SIG-M5 (cell line): ENCODE data around the gene SULT1A2.
"Not testable (repeated sequence)": the region's sequence is repeated elsewhere in the genome, so short reads cannot be mapped to it uniquely, and the experiment has no call there.

ENCODE experiments used
- DNase-seq: peaks from one replicate; lab custom pipeline; 2025; lab: John Stamatoyannopoulos, UW

SULT1A2 gene

GRCh38 chr16:28596840-28597691, at the start of gene SULT1A2:
Gene SULT1A2 (minus strand): TSS chr16:28597050. CDS start chr16:28595930, 1,120 bp downstream.
- no peak for DNase-seq

- not testable (repeated sequence) for DNase-seq
These were observed 43.1 kb upstream of the SULT1A2 start for GRCh38 chr16:28639959-28640358.

GRCh38 chr16:28638359-28638758, 41.5 kb upstream of the SULT1A2 start:
- DNase-seq, result not testable (repeated sequence)

GRCh38 chr16:28637765-28638164, 40.9 kb upstream of the SULT1A2 start, which contains the start of gene NPIPB8:
Gene NPIPB8 (plus strand): TSS chr16:28638065. CDS start chr16:28638361, 296 bp downstream.
- not testable (repeated sequence) for DNase-seq

- not testable (repeated sequence) for DNase-seq
These were observed 39.4 kb upstream of the SULT1A2 start for GRCh38 chr16:28636093-28636823.

- not testable (repeated sequence) for DNase-seq
These were observed 34.1 kb upstream of the SULT1A2 start for GRCh38 chr16:28630905-28631304.

GRCh38 chr16:28623172-28623711, 26.4 kb upstream of the SULT1A2 start:
- DNase-seq, result no peak

GRCh38 chr16:28622532-28623171, 25.8 kb upstream of the SULT1A2 start:
- DNase-seq, result not testable (repeated sequence)

GRCh38 chr16:28621481-28622155, 24.8 kb upstream of the SULT1A2 start:
- DNase-seq, result no peak

- DNase-seq, result not testable (repeated sequence)
These were observed 23.5 kb upstream of the SULT1A2 start for GRCh38 chr16:28620316-28620715.

GRCh38 chr16:28617874-28618273, 21.0 kb upstream of the SULT1A2 start:
- no peak for DNase-seq

GRCh38 chr16:28616636-28617035, 19.8 kb upstream of the SULT1A2 start:
- DNase-seq, result no peak

GRCh38 chr16:28616224-28616577, 19.4 kb upstream of the SULT1A2 start:
- not testable (repeated sequence) for DNase-seq

- not testable (repeated sequence) for DNase-seq
These were observed 18.8 kb upstream of the SULT1A2 start for GRCh38 chr16:28615486-28616223.

GRCh38 chr16:28614561-28614960, 17.7 kb upstream of the SULT1A2 start:
- not testable (repeated sequence) for DNase-seq

GRCh38 chr16:28613912-28614311, 17.1 kb upstream of the SULT1A2 start:
- not testable (repeated sequence) for DNase-seq

- DNase-seq, result not testable (repeated sequence)
These were observed 15.8 kb upstream of the SULT1A2 start for GRCh38 chr16:28612359-28613280.

GRCh38 chr16:28610595-28611191, 13.8 kb upstream of the SULT1A2 start:
- no peak for DNase-seq
